Right cardiac atrium (tissue), 5 donors: ENCODE results near the gene PLAAT2. TPM values are rescaled to one million over a fixed set of nuclear protein-coding genes. Genes with fewer than 3 reads are reported as not detected.
A peak's percentile ranks its signal among the peaks of the same experiment; 100 is the strongest.
"Not testable (repeated sequence)": the region's sequence is repeated elsewhere in the genome, so short reads cannot be mapped to it uniquely, and the experiment has no call there.

ENCODE experiments used
- ATAC-seq, 2 donors: fragments of 200-7000 bp; cut with Tn5 transposase; one replicate each; pipeline versions ENCODE4 v1.8.0 to v1.9.1; 2020; ENCODE audit warnings: moderate library complexity in 2 of 2, mild to moderate bottlenecking in 1 of 2
- DNase-seq, 3 donors: peaks; one replicate each; pipeline ENCODE4 v3.0.0-alpha.2; 2020
- H3K27ac ChIP-seq: one replicate; pipeline ENCODE4 v1.5.1; 2013; ENCODE audit warnings: mild to moderate bottlenecking, low read length, control low read depth, moderate library complexity
- H3K27me3 ChIP-seq: one replicate; pipeline ENCODE4 v1.6.1; 2013; ENCODE audit not compliant: control insufficient read depth, insufficient read depth
- H3K4me1 ChIP-seq: one replicate; pipeline ENCODE4 v1.6.1; 2013; ENCODE audit warnings: low read length; ENCODE audit not compliant: control insufficient read depth, insufficient read depth
- H3K4me3 ChIP-seq: one replicate; pipeline ENCODE4 v1.5.1; 2013; ENCODE audit warnings: low read length, control low read depth
- H3K9me3 ChIP-seq: one replicate; pipeline ENCODE4 v1.6.1; 2013; ENCODE audit warnings: low read length; ENCODE audit not compliant: control insufficient read depth
- WGBS: extraction: QIAGEN DNeasy Blood & Tissue Kit; methylation state at CpG from one replicate; pipeline ENCODE4 v1.1.7; 2013; 5-methylcytosine and 5-hydroxymethylcytosine counted together
- intact Hi-C, 4 donors: fragments of 100-400 bp; cut with DNase I; formaldehyde crosslinking; loops; one replicate each; pipeline versions ENCODE4 v1.11.0 to v1.14.0; 2022 to 2023
- long read RNA-seq, 4 donors: library from polyadenylated mRNA; unstranded; transcript quantifications; one replicate each; pipeline ENCODE4 v2.0.0, GENCODE V29; 2020 to 2021
- polyA plus RNA-seq: library from polyadenylated mRNA; stranded (reverse); fragments of 200-250 nt; gene quantifications from one replicate; pipeline ENCODE4 v1.2.3, GENCODE V29; 2013
- total RNA-seq, 4 donors: library from RNA; stranded (reverse); fragmentation: NEBNext Ultra II Directional; extraction: Animal tissue kit (Norgen Biotek cat#: 25700); gene quantifications; one replicate each; pipeline ENCODE4 v1.2.1, GENCODE V29; 2021
- donor health status: healthy with polysubstance abuse.
- donor health status: DM: no; HTN: yes; CAD: no.
- donor health status: DM: no; HTN: no; CAD: no.
- donor health status: DM: no; HTN: yes; CAD: no; lungs with severe emphysema.
- donor health status: DM: yes; HTN: yes; CAD: no.

Gene PLAAT2
- under 1 TPM in 1 of 4 donors, not detected in 3; 0.31 TPM for total RNA-seq
- 0.66 TPM for polyA plus RNA-seq
- long read RNA-seq, donor 1 = 0 reads
- long read RNA-seq, donor 2 = 0 reads
- long read RNA-seq, donor 3, partial matches to known transcripts = 1 of 1 reads
- long read RNA-seq, donor 3, other reads (novel, unspliced or antisense) = 0 of 1 reads
- long read RNA-seq, donor 4 = 0 reads

DNA sequence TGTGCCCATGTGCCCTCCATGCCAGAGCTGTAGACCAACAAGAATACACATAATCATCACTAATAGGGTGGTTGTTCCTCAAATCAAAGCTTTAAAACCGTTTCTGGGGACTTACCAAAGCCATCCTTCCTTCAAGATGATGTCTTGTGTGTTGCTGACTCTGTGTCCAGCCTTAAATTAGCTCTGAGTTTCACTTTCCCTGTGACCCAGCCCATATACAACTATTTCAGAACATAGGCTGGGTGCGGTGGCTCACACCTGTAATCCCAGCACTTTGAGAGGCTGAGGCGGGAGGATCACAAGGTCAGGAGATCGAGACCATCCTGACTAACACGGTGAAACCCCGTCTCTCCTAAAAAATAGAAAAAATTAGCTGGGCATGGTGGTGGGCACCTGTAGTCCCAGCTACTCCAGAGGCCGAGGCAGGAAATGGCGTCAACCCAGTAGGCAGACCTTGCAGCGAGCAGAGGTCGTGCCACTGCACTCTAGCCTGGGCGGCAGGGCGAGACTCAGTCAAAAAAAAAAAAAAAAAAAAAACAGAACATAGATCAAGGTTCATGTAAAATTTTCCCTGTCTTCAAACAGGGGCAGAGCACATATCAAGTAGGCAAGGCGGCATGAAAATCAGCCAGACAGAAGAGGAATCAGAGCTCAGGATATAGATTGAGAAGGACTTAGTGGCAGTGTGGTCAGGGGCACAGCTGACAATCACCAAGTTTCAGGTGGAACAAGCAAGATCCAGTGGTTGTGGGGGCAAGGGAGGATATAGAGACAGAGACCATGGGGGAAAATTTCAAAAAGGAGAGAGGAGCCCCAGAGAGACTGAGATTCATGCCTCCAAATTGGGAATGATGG lies at the start of gene PLAAT2:
TSS of gene PLAAT2 (minus strand) at position 179 of the 855 bp plus-strand sequence. CDS start at position 124, 55 bp downstream.
- Histone ChIP-seq H3K9me3 (no peaks in the 10 kb centered on the region), H3K4me1 (peaks cover 4% of the 10 kb centered on the region), H3K27me3 (no peaks in the 10 kb centered on the region), H3K27ac (no peak within 1 kb of the TSS), H3K4me3 (no peak within 1 kb of the TSS)
- WGBS = 94% methylated on average over 13 of the region's 13 CpGs
- DNase-seq (no peak), ATAC-seq (no peak)
- intact Hi-C loops = no loop called here

- Histone ChIP-seq H3K4me1 (peaks cover 8% of the 10 kb centered on the region), H3K9me3 (no peaks in the 10 kb centered on the region), H3K27me3 (no peaks in the 10 kb centered on the region), H3K27ac (no peak overlapping the region), H3K4me3 (no peak overlapping the region)
- ATAC-seq = no peak
- no peak for DNase-seq
- intact Hi-C loops = no loop called here
Measured at GRCh38 chr11:63612181-63612580, 49.0 kb upstream of the PLAAT2 start.

DNA sequence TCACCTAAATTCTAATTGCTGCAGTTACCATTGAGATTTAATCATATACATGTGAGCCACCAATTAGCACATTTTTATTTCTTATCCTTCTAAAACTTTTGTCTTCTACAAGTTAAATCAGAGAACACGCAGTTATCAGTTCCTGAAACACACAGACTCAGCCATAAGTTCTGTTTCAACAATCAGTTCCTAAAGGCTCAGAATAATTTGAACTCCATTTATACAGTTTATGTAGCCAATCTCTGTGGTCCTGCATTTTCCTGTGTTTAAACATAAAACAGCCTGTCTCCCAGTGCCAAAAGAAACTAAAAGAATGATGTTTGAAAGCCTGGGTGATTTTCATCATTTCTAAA lies 48.2 kb upstream of the PLAAT2 start:
- H3K27ac ChIP-seq = no peak overlapping the region
- H3K27me3 ChIP-seq = no peaks in the 10 kb centered on the region
- ATAC-seq = no peak
- 60% methylated on average over 1 of the region's 1 CpG for WGBS
- H3K4me3 ChIP-seq = no peak overlapping the region
- H3K9me3 ChIP-seq = no peaks in the 10 kb centered on the region
- no peak for DNase-seq
- peaks cover 8% of the 10 kb centered on the region for H3K4me1 ChIP-seq
- intact Hi-C loops = no loop called here

GRCh38 chr11:63610604-63611394 lies 47.6 kb upstream of the PLAAT2 start:
- 48% methylated on average over 14 of the region's 14 CpGs for WGBS
- Histone ChIP-seq H3K27me3 (no peaks in the 10 kb centered on the region), H3K4me1 (peaks cover 8% of the 10 kb centered on the region), H3K27ac (peak overlapping the region; percentile 85), H3K4me3 (no peak overlapping the region), H3K9me3 (no peaks in the 10 kb centered on the region)
- intact Hi-C loops = no loop called here
- DNase-seq (no peak), ATAC-seq (peak in 1 of 2 donors; percentile 4)

- intact Hi-C loops = no loop called here
- ATAC-seq (no peak), DNase-seq (no peak)
- Histone ChIP-seq H3K4me1 (peaks cover 8% of the 10 kb centered on the region), H3K27me3 (no peaks in the 10 kb centered on the region), H3K4me3 (no peak overlapping the region), H3K9me3 (no peaks in the 10 kb centered on the region), H3K27ac (peak overlapping the region; percentile 85)
- WGBS = 86% methylated on average over 14 of the region's 14 CpGs
Measured at GRCh38 chr11:63609971-63610580, 46.9 kb upstream of the PLAAT2 start.

DNA sequence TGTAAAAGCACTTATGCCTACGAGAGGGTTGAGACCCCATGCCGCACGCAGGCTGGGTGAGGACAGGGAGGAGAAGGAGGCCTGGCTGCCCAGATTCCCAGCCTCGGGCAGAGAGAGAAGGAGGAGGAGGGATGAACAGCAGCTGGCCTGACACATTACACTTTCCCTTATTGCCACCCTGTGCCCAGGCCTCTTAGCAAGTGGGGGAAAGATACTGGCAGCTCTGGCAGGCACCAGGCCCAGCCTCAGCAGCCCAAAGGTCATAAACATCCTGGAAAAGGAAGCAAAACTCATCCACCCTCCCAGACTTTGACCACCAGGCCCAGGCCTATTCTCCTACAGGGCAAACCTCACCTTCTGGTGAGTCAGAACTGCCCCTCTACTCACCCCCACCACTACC lies 46.4 kb upstream of the PLAAT2 start:
- DNase-seq (peak in 2 of 3 donors; percentile 45 to 75), ATAC-seq (peak; percentile 31 to 59)
- Histone ChIP-seq H3K4me3 (no peak overlapping the region), H3K27me3 (no peaks in the 10 kb centered on the region), H3K27ac (peak overlapping the region; percentile 85), H3K9me3 (no peaks in the 10 kb centered on the region), H3K4me1 (peaks cover 8% of the 10 kb centered on the region)
- 63% methylated on average over 4 of the region's 4 CpGs for WGBS
- intact Hi-C loops = no loop called here

- Histone ChIP-seq H3K9me3 (no peaks in the 10 kb centered on the region), H3K4me3 (no peak overlapping the region), H3K27ac (peak overlapping the region; percentile 71), H3K4me1 (peaks cover 8% of the 10 kb centered on the region), H3K27me3 (no peaks in the 10 kb centered on the region)
- intact Hi-C loops = no loop called here
- DNase-seq (no peak), ATAC-seq (no peak)
- 71% methylated on average over 11 of the region's 11 CpGs for WGBS
Measured at GRCh38 chr11:63608353-63609345, 45.5 kb upstream of the PLAAT2 start.

DNA sequence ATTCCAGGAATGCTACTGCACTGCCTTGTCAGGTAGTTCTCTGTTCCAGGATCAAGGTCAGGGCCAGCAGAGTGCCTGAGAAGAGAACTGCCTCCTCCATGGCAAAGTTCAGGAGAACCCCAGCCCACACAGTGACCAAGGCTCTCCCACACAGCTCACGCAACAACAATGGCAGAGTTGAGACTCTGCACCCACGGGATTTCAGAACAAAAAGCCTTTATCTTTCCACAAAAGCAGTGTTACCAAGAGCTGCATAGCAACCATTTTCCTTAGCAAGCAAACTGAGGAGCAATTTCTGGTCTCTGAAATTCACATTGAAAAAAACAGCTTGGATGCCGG lies 40.0 kb upstream of the PLAAT2 start:
- H3K9me3 ChIP-seq = no peaks in the 10 kb centered on the region
- no peak overlapping the region for H3K4me3 ChIP-seq
- 47% methylated on average over 3 of the region's 3 CpGs for WGBS
- H3K4me1 ChIP-seq = peaks cover 3% of the 10 kb centered on the region
- peak; percentile 45 to 67 for ATAC-seq
- DNase-seq = no peak
- H3K27ac ChIP-seq = peak overlapping the region; percentile 48
- intact Hi-C loops = no loop called here
- no peaks in the 10 kb centered on the region for H3K27me3 ChIP-seq

GRCh38 chr11:63602290-63603179 lies 39.4 kb upstream of the PLAAT2 start:
- H3K4me1 ChIP-seq, DNase-seq, H3K9me3 ChIP-seq, intact Hi-C loops, H3K27me3 ChIP-seq, ATAC-seq, H3K4me3 ChIP-seq: not testable (repeated sequence)
- peak overlapping the region; percentile 75 for H3K27ac ChIP-seq
- WGBS = 71% methylated on average over 11 of the region's 11 CpGs
